Hematopoietic multipotent progenitor cell treated with erythropoietin and hydrocortisone succinate and interleukin-3 and kit ligand, for 6 days (in vitro differentiated cells): ENCODE results near the gene HDHD2.

ENCODE experiments used
- DNase-seq: peaks from one replicate; pipeline ENCODE4 v3.0.0-alpha.2; 2015

HDHD2 gene

DNA sequence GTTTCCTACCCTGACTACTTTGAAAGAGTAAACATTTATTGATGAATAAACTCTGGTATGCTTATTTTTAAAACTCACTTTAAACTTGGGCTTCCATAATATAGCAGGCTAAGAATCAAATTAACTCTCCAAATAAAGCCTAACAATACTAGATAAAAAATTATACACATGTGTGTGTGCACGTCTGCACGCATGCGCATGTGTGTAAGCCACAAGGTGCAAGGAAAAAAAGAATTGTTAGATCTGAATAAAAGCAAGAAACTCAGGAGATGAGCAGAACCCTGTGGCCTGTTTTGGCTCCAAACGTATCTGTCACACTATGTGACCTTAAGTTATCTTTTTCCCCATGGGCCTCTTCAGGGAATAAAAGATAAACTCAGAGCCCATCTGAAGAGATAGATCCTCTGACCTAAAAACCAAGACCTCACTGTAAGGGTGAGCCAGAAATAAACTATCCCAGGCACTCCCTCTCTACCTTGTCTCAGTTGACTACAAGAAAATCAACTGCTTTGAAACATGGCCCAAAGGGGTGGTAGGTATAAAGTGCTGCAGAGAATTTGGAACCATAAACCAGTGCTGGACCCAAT, 6.3 kb downstream of the HDHD2 start:
- peak; percentile 67 for DNase-seq

DNA sequence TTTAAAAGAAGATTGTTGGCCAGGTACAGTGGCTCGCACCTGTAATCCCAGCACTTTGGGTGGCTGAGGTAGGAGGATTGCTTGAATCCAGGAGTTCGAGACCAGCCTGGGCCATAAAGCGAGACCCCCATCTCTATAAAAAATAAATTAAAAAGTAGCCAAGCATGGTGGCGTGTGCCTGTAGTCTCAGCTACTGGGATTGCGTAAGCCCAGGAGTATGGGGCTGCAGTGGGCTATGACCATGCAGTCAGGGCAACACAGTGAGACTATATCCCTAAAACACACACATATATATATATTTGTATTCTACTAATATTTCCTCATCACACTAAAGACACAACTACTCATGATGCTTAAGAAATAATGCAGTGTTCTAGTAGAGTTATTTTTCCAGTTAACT, 7.1 kb downstream of the HDHD2 start:
- DNase-seq: no peak

DNA sequence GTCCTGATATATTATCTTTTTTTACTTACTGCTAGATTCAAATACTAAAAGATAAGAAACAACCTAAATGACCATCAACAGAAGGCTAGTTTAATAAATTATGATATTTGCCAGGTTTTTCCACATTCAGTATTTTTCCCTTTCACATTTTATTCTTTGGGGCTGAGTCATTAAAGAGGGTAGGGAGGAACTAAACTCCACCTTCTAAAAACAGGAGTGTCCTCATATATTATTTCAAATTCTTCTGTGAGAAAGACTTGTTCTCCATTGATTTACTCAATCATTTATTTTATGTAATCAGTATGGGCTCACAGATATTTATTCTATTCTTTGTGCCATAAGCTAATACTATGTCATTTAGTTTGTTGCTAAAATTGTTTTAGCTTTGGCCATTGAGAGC, 9.0 kb downstream of the HDHD2 start:
- no peak for DNase-seq

DNA sequence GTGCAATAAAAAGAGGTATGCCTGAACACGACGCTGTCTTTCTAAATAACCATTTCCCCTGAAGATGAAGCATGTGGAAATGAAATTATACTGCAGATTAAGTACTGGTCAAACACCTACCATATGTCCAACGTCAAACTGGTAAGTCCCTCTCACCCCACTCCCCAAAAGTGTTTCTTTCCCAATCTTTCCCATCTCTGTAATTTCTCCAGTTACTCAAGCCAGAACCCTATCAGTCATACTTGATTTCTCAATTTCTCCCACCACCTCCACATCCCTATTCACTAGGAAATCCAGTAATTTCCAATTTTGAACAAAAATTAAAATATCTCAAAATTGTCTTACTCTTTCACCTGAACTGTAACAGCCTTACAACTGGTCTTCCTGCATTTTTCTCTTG, 29.2 kb downstream of the HDHD2 start:
- DNase-seq: no peak

DNA sequence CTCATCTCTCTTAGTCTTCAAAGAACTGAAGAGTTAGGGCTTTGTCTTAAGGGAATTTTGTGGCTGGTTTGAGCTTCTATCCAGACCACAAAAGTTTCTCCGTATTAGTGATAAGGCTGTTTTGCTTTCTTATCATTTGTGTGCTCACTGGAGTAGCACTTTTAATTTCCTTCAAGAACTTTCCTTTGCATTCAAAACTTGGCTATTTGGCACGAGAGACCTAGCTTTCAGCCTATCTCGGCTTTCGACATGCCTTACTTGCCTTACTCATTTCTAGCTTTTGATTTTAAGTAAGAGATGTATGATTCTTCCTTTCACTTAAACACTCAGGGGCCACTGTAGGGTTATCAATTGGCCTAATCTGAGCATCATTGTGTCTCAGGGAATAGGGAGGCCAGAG, 29.9 kb downstream of the HDHD2 start:
- DNase-seq: peak; percentile 34

DNA sequence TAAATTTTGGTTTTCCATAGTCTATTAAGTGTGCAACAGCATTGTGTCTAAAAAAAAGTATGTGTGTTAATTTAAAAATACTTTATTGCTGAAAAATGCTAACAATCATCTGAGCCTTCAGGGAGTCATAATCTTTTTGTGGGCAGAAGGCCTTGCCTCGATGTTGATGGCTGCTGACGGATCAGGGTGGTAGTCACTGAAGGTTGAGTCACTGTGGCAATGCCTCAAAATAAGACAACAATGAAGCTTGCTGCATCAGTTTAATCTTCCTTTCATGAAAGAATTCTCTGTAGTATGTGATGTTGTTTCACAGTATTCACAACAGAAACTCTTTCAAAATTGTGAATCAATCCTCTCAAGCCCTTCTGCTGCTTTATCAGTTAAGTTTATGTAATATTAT, 31.3 kb downstream of the HDHD2 start:
- DNase-seq: no peak

DNA sequence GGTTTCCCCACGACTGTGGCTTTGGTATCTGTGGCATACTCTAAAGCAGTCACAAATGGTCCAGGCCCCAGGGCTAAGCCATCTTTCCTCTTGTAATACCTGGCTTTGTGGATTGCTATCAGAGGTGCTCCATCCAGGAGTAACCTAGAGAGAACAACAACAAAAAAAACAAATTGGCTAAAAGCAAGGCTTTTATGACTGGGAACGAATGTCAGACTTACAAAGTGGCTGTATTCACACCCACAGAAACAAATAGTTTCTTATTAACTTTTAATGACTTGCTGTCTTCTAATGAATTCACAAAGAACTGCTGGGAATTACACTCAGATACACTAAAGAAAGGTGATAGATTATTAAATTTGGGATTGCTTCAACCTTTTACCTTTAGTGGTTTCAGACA, 35.1 kb downstream of the HDHD2 start:
- DNase-seq: no peak

DNA sequence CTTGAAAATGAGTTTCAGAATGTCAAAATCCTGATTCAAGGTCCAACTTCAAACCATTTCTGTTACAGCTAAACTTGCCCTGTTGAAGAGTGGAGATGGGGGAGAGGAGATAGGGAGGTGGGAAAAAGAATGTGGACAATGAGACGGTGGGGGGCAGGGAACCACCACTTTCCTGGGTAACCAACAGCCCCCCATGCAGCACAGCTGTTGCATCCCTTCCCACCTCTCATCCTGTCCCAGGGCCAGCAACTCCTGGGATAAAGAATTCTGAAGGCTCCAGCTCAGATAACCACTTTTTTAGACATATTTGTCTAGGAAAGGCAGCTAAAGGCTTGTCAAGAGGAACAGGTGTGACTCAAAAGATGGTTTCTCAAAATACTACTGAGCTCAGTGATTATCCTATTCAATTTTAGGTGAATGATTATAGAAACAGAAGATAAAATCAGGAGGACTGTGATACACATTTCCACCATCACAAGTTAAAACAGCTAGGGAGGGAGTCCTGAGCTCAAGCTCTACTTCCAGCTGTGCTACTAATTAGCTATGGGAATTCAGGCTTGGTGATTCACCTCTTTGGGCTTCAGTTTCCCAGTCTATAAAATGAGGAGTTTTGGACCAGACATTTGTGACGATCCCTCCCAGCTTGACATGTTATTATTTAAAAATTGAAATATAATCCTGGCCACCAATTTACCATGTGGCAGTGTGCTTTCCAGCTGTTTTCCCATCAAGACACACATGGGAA, 36.3 kb downstream of the HDHD2 start:
- no peak for DNase-seq

DNA sequence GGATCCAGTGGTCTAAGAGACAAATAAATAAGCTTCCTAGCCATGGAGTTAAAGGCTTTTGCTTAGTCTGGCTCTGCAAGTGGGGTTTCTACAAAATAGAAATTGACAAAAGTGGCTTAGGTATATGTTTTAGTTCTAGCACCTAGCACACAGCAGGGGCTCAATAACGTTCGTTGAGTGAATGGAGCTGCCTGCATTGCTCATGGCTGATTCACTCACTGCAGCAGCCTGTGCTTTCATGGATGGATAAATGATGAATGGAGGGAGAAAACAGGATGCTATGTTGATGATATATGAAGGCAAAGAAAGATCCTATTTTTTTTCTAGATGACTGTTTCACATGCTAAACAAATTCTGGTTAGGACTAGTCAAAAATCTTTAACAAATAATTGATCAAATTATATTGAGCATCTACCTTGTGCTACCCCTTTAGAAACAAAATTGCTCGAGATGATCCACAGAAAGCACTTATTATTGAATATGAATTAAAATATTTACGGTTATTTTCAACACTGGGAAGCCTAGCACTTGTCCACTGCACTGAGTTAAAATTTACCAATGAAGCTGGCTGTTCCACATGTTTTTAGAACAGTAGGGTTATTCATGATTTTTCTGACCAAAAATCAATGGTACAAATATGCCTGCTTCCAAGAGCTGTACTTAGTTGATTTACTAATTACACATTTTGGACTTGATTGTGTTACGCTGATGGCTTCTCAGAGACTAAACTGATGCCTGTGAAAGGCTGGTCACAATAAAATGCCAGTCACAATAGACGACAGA, 39.6 kb downstream of the HDHD2 start:
- no peak for DNase-seq

DNA sequence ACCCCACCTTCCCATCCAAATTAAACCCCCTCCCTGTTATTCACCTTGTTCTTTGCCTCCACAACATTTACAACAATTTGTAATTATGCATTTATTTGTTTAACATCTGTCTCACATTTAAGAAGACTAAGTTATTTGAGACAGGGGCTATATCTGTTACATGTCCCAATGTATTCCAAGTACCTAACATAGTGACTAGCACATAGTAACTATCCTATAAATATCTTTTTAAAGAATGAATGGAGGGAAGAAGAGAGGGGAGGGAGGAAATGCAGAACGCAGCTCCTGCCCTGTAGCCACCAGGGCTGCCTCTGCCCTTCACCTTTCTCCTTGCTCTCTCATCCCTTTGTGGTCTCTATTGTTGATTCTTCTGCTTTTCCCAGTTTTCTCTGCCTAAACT, 40.6 kb downstream of the HDHD2 start:
- no peak for DNase-seq

DNA sequence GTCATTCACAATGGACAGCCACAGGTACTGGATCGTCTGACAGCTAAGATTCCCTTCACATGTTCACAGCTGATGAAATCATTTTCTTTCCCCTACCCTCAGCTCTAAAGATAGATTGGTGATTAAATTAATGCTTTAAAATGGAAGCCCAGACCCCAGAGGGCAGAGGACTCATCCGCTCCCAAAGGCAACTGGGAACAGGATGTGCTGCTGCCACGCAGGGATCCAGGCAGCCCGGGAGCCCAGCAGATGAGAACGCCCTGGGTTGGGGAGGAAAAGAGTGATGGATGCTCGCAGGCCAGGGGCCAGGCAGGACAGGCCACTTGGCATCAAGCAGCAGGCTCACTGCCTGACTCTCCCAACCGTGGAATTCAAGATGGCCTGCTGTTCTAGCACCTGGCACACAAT, 41.3 kb downstream of the HDHD2 start:
- no peak for DNase-seq

DNA sequence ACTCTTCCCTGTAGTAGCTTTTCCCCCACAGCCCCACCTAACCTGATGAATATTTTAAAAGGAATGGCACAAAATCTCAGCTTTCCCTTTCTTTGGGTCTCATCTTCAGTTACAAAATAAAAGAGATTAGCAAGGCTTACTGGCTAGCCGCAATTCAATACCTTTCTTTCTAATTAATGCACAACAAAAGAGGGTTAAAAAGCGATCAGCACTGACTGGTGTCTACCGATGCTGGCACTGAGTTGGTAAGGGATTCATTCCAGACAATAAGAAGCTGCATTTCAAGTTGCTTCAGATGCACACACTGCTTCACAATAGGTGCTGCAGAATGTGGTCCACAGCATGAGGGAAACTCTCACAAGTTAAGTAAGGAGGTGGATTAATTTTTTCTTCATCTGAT, 41.9 kb downstream of the HDHD2 start:
- DNase-seq: no peak

DNA sequence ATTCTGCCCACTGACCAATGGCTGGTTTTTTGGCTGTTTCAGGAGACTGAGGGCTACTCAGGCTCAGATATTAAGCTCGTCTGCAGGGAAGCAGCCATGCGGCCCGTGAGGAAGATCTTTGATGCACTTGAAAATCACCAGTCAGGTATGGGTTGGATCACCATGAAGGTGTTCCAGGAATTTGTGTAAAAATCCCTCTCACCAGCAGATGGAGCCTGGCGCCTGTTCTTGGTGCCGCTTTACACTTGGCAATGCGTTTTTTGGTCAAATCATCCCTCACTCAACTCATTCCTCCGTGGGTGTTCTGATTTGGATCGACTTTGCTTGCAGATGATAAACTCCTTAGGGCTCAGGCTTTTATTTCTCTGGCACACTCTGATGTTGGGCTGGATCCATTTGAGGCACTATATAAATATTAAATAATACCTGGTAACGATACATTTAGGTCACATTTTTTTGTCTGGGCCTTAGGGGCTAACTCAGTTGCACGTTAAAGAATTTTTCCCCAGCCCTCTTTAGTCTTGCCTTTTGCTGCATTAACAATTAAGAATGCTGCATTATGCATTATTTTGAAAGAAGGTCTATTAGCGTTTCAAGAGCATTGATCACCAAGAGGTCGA, 50.0 kb downstream of the HDHD2 start:
- DNase-seq: peak; percentile 77

DNA sequence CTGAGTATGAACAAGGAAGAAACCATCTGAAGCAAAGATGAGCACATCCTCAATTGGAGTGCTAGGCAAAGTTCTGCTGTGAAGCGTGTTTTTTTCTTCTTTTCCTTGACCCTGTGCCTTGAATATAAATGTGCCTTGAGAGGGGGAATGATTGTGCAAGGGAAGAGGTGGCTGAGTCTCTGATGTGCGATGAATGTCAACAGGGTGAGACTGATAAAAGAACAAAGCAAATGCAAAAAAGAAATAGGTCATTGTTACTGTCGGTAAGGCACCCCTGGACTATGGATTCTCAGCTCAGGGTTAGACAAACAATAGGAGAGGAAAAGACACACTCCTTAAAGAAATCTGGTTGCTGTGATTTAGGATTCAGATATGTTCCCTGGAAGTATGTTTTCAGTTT, 54.5 kb downstream of the HDHD2 start:
- DNase-seq: no peak

DNA sequence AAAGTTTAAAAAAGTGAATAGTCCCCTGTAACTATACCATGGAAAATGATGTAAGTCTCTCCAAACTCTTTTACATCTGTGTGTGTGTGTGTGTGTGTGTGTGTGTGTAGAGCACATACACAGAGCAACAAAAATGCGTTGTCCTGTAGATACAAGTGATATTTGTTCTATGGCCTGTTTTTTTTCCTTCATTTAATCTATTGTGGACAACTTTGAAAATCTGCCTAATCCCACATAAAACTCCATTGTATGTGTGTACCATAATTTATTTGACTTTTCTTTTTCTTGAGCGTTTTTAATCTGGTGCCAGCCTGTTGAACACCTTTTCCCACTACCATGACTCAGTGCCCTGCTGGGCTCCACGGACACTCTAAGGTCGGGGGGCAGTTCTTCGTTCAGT, 62.6 kb downstream of the HDHD2 start:
- no peak for DNase-seq

DNA sequence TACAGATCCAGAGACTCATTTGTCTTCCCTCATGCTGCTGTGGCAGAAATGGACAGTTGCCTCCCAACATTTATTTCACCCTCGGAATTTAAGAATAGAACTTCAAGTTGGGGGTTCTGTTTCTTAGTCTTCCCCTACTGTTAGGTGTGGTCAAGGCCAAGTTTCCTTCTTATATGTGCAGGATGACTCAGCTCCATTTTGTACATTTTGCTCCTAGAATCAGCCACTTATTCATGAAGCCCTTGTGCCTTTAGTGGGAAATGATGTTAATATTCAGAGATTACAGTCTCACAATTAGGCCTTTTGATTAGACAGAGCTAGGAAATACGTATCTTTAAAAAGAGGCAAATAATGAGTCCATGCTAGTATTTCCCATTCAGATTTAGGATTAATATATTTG, 68.7 kb downstream of the HDHD2 start:
- peak; percentile 9 for DNase-seq

DNA sequence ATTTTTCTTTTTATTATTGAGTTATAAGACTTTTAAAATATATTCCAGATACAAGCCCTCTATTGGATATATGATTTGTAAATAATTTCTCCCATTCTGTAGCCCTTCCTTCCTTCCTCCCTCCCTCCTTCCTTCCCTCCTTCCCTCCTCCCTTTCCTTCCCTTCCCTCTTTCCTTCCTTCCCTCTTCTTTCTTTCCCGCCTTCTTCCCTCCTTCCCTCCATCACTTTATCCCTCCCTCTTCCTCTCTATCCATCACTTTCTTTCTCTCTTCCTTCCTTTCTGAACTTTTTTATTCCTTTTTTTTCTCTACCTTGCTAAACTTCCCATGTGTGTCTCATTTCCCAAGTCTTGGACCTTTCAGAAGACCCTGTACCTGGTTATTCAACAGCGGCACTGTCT, 69.4 kb downstream of the HDHD2 start:
- DNase-seq: no peak

DNA sequence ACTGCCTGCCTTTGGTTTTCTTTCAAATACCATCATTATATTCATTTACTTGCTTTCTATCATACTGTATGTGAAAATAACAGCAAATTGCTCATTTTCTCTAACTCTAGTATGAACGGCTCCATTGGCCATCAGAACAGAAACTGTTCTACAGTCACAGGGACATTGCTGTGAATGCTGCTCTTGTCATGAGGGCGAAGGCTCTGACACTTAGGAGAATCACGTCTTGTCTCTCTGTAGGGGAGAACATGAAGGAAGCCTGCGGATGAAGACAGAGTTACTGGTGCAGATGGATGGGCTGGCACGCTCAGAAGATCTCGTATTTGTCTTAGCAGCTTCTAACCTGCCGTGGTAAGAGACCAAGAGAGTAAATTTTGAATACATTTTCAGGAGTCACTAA, 73.2 kb downstream of the HDHD2 start:
- no peak for DNase-seq

DNA sequence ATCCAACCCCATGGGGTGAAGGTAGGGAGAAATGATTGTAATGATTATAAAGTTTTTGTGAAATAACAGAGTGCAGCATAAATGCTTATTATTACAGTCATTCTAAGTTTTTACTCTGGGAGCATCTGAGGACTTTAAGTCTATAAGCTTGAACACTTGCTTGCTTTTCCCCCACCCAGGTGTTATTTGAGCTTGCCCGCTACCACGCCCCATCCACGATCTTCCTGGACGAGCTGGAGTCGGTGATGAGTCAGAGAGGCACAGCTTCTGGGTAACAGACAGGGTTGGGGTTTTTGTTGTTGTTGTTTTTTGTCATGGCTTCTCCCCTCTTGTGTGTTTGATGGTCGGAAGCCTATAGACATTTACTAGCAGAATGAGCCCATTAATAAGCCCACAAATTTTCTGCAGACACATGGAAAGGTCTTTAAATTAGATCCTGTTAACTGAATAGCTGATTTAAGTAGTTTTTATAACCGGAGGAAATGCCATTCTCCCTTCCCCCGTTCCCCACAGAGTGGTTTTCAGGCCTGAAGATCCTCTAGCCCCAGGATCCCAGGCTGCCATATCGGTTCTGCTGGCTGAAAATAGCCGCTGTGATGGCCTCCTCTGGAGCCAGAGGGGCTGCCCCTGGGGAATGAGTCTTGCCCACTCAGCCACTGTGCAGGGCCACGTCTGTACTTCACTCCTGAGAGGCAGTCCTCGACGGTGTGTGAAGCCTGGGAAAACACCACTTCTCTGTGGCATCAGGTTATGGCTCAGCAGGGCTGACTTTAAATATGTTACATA, 75.0 kb downstream of the HDHD2 start:
- no peak for DNase-seq

DNA sequence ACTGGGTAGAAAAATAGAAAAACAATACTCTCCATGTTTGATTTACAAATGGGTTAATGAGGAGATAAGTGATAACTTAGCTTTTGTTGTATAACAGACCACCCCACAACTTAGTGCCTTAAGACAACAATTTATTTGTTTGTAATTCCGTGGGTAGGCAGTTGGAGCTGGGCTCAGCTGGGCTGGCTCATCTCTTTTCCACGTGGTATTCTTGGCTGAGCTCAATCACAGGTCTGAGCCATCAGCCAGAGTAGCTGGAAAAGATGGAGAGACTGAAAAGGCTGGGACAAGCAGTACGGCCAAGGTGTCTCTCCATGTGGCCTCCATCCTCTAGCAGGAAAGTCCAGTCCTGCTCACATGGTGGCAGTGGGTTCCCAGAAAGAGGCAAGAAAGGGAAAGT, 82.7 kb downstream of the HDHD2 start:
- DNase-seq: no peak

DNA sequence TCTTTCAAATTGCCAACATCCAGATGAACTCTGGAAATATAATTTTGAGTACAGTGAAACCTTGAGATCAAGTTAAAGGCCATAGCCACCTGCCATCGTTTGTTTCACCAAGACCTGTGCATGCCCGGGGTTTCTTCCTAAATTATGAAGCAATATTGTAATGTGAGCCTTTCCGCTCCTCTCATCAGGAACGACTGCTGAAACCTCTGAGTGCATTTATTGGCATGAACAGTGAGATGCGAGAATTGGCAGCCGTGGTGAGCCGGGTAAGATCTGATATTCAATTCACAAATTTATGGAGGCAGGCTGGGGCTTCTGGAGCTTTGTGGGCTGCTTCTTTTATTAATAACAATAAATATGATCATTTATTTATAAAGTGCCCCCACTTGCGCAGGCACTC, 87.2 kb downstream of the HDHD2 start:
- DNase-seq: no peak

DNA sequence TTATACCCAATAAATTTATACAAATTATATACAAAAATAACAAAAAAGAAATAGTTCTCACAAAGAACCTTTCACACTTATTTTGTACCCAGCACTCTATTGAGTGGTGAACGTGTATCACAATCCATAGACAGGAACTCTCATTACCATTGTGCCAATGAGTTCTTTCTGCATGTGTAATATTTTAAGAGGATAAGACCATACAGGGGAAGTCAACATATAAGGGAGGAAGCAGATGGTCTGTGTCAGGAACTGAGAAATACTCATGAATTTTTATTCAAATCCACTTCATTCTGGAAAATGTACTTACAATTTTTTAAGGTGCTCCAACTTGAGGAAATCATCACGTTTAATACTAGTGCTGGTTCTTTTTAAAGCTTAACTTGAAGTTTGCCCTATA, 87.8 kb downstream of the HDHD2 start:
- DNase-seq: no peak
